Stimulated activated CD4-positive, alpha-beta T cell treated with anti-CD3 and anti-CD28 coated beads, TNF-alpha, amount 100 ng/mL, for 4 hours (primary cell): Measurements from ENCODE around the gene CERS6.

Experiments used
- DNase-seq, 3 experiments: peaks; one replicate each; pipeline ENCODE4 v3.0.0-alpha.2; 2020; ENCODE audit warnings: low read depth in 3 of 3

The CERS6 gene

DNA sequence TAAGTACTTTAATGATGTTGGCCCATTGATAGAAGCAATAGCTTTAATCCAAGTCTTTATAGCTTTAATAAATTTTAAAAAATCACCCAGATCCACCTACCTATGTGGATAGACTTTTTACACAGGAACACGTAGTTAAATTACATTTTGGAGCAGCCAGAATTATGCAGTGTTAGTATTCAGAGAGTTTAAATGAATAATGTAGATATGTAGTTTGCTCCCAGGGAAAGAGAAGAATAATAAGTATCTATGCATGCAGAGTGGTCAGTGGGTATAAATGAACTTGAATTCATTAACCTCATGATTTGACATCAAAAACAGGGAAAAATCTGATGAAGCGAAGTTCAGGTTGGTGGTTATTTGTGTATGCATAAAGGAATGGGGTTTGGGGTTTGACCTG lies 146.3 kb downstream of the CERS6 start:
- DNase-seq: no peak

- no peak for DNase-seq
These were observed 146.9 kb downstream of the CERS6 start for GRCh38 chr2:168602846-168603401.

GRCh38 chr2:168603439-168603961 lies 147.4 kb downstream of the CERS6 start:
- no peak for DNase-seq

- DNase-seq: no peak
These were observed 148.2 kb downstream of the CERS6 start for GRCh38 chr2:168604252-168604651.

DNA sequence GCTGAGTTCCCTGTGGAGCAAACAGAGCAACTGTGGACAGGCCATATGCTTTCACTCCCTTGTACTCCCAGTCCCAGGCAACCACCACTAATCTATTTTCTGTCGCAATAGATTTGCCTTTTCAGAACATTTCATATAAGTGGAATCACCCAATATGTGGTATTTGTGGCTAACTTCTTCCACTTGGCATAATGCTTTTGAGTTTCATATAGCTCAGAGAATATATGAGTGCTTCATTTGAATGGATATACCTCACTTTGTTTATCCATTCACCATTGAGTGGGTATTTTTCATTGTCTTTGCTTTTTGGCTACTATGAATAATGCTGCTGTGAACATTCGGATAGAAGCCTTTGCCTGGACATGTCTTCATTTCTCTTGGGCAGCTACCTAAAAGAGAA lies 151.9 kb downstream of the CERS6 start:
- DNase-seq: no peak

- no peak for DNase-seq
These were observed 152.7 kb downstream of the CERS6 start for GRCh38 chr2:168608796-168609195.

DNA sequence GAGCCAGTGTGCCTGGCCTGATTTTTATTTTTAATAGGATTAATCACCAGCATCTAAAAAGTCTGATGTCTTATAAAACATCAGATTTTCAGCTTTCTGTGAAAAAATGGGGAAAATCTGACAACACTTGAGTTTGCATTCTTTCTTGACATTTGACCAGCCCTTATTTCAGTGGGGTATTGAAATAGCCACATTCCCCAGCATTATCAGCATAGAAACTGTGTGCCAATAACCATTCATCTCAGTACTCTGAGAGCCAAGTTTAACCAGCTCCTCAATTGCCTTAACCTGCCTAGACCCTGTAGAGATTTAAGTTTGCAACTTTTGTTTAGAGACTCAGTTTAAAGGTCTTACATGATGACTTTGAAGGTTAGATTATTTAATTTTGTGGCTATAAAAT lies 155.0 kb downstream of the CERS6 start:
- no peak for DNase-seq

DNA sequence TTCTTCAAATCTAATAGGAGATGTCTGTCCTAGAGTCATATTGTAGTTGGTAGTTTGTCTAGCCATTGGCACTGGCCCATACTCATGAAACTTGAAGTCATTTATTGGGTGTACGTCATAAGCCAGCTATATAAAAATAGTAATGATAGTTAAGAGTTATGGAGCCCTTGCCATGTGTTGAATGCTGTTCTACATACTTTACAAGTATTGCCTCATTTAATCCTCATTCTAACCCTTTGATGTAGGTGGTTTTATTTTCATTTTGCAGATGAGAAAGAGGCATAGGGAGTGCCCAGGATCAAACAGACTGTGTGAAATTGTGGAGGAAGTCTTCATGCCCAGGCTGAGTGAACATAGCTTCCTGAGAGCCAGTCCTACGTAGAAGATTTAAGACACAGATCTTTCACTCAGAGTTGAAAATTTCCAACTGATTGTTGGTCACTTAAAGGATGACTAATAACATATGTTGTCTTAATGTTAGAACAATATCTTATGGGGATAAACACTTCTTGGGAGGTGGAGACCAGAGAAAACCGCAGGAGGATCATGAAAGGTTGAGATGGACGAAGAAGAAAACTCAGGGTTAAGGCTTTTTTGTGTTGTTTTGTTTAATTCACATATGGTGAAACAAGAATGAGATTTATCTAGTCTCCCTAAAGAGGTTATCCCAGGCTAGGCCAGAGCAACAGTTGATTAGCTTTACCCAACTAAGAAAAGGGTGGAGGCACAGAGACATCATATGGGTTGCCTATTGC lies 156.0 kb downstream of the CERS6 start:
- no peak for DNase-seq

DNA sequence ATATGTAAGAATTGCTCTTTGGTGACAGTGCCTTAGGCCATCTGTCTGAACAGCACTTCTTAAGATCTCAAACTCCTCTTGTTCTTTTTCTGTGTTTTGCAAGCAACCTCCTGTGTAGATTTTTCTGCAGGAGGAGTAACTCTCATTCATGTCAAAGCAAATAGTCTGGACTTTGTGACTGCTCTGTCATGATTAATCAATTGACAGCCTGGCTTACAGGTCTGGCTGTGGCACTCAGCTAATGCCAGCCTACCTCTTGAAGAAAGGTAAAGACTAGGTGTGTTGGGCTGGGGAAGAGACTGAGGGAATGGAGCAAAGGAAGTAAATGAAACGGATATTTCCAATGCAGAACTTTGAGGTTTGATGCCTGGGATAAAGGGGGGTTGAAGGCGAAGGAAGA lies 156.6 kb downstream of the CERS6 start:
- DNase-seq: no peak

GRCh38 chr2:168613551-168613950 lies 157.5 kb downstream of the CERS6 start:
- DNase-seq: no peak

DNA sequence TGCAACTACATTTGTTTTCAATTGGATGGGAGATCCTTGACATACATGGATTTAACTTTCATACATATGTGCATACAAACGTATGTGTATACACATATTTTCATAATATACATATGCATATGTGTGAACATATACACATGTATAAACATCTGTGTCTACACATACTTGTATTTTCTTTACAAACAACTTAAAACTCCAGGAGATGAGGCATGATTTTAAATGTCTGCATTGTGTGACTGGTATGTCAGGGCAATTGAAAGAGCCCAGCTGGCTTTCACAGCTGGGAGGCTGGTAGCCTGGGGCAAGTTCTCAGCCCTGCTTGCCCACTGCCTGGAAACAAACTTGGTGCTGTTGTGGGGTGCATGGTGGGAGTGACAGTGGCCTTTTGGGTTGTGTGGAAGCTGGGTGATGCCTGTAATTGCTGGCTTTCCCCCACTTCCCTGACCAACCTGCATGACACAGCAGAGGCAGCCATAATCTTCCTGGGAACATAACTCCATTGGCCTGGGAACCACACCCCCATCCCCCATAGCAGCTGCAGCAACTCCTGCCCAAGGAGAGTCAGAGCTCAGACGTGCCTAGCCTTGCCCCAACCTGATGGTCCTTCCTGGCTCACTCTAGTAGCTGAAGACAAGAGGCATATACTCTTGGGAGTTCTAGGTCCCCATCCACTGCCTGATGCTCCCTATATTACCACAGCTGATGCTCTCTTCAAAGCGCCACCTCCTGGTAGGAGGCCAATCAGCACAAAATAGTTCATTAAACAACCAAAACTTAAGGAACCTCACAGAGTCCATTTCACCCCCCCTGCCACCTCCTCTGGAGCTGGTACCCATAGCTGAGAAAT lies 158.3 kb downstream of the CERS6 start:
- no peak for DNase-seq

DNA sequence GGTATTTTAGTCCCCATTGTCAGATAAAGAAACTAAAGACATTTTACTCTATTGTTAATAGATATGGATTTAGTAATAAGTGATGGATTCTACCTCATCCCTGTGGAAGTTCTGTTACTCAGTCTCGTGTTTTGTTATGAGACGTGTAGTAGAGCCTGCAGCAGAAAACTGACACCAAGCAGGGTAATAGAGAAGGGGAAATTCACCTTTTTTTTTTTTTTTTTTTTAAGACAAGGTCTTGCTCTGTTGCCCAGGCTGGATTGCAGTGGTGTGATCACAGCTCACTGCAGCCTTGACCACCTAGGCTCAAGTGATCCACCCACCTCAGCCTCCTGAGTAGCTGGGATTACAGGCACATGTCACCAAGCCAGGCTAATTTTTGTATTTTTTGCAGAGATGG lies 164.5 kb downstream of the CERS6 start:
- DNase-seq: no peak

DNA sequence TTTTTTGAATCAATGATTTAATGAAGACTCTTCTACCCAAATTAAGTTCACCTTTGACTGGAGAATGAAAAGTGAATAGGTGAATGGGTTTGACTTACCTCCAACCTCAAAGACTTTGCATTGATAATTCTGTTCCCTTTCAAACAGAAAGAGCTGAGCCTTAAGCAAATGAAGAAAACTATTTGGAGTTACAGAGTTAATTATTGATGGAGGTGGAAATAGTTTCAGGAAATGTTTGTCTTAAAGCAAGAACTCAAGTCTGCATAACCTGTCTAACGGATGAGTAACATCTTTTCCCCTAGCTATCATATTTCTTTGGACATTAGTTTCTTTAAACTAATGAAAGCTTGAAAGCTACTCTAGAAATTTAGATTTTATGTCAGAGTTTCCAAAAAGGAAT lies 166.5 kb downstream of the CERS6 start:
- no peak for DNase-seq

GRCh38 chr2:168624028-168624427 lies 168.0 kb downstream of the CERS6 start:
- no peak for DNase-seq

DNA sequence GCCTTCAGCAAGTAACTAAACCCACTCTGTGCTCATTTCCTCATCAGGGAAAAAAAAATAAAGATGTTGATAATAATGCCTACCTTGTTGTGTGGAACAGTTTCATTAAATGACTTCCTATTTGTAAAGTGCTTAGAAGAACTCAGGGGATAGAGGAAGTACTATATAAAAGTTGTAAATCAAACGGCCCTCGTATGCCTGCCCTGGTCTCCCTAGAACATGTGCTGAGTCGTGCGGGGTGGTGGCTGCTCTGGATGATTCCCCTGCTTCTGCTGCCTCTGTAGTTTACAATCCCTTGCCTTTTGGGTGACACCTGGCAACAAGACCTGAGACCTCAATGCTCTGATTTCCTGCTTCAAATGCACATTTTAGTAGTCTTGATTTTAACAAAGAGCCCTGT lies 170.0 kb downstream of the CERS6 start:
- no peak for DNase-seq

- no peak for DNase-seq
These were observed 170.6 kb downstream of the CERS6 start for GRCh38 chr2:168626647-168627046.

DNA sequence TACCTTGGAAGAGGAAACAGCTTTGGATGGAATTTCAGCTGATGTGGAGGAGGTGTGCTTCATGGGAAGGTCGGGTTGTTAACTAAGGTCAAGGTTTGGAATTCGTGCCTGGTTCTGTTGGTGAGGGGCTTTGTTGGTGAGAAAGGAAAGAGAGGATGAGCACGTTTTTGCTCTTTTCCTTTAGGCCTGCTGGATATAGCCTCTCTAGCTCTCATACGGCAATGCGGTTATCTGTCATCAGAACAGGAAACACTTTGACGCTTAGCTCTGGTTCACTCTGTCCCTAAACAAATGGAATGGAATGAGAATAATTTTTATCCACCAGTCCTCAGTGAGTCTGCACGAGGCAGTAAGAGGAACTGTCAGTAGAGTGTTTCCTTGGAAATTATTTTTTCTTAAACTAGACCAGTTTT lies 176.6 kb downstream of the CERS6 start:
- no peak for DNase-seq

GRCh38 chr2:168633200-168633599 lies 177.1 kb downstream of the CERS6 start:
- no peak for DNase-seq

GRCh38 chr2:168633895-168634294 lies 177.8 kb downstream of the CERS6 start:
- DNase-seq: no peak

GRCh38 chr2:168635065-168635577 lies 179.0 kb downstream of the CERS6 start:
- DNase-seq: no peak

DNA sequence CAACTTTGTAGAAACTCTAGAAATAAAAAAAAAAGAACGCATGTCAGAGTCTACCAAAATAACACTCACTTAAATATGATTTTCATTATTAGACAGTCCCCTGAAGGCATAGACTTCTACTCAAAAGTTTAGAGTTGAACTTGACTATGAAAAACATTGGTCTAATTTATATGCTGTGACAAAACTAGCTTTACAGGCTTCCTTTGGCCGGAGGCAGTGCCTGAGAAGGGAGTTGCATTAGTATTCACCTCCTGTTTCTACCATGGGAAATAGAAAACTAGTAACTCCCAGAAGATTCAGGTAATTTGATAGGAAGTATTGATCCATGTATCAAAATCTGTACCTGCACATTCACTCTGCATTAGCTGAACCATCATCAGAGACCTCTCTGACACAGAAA lies 182.9 kb downstream of the CERS6 start:
- DNase-seq: no peak

- DNase-seq: no peak
These were observed 183.4 kb downstream of the CERS6 start for GRCh38 chr2:168639441-168639898.
